ENCODE results near the gene GRIP2.
A peak's percentile ranks its signal among the peaks of the same experiment; 100 is the strongest.

The GRIP2 gene

GRCh38 chr3:14538451-14539088 is 1.6 kb downstream of the GRIP2 start:
- no peak for DNase-seq

- DNase-seq, result no peak
Measured at GRCh38 chr3:14537590-14538450, 2.3 kb downstream of the GRIP2 start.

GRCh38 chr3:14536837-14537589 is 3.1 kb downstream of the GRIP2 start:
- DNase-seq, result no peak

GRCh38 chr3:14536055-14536815 is 3.9 kb downstream of the GRIP2 start:
- DNase-seq, result no peak

- no peak for DNase-seq
Measured at GRCh38 chr3:14535616-14536015, 4.5 kb downstream of the GRIP2 start.

GRCh38 chr3:14534516-14535191 is 5.5 kb downstream of the GRIP2 start:
- DNase-seq, result no peak

- DNase-seq, result no peak
Measured at GRCh38 chr3:14533457-14533958, 6.6 kb downstream of the GRIP2 start.

- DNase-seq, result peak; percentile 74
Measured at GRCh38 chr3:14532691-14533456, 7.3 kb downstream of the GRIP2 start.

- no peak for DNase-seq
Measured at GRCh38 chr3:14531856-14532395, 8.2 kb downstream of the GRIP2 start.

- DNase-seq, result no peak
Measured at GRCh38 chr3:14528081-14528480, 12.1 kb downstream of the GRIP2 start.

GRCh38 chr3:14525685-14526631 is 14.2 kb downstream of the GRIP2 start:
- no peak for DNase-seq

- DNase-seq, result no peak
Measured at GRCh38 chr3:14524920-14525660, 15.1 kb downstream of the GRIP2 start.

GRCh38 chr3:14524311-14524711 is 15.8 kb downstream of the GRIP2 start:
- DNase-seq, result no peak

- DNase-seq, result no peak
Measured at GRCh38 chr3:14523792-14524191, 16.4 kb downstream of the GRIP2 start.

GRCh38 chr3:14522768-14523167 is 17.4 kb downstream of the GRIP2 start:
- no peak for DNase-seq

GRCh38 chr3:14522129-14522691 is 17.9 kb downstream of the GRIP2 start:
- no peak for DNase-seq

GRCh38 chr3:14521611-14522010 is 18.5 kb downstream of the GRIP2 start:
- DNase-seq, result no peak

GRCh38 chr3:14520967-14521366 is 19.2 kb downstream of the GRIP2 start:
- DNase-seq, result no peak

- DNase-seq, result no peak
Measured at GRCh38 chr3:14520149-14520548, 20.0 kb downstream of the GRIP2 start.

Measured in 8988T (cell line).